CD4-positive, alpha-beta T cell (primary cell): ENCODE data around the gene PGA5. TPM values are rescaled to one million over a fixed set of nuclear protein-coding genes. Genes with fewer than 3 reads are reported as not detected.

Experiments used
- ATAC-seq: fragments of 200-7000 bp; cut with Tn5 transposase; one replicate; pipeline ENCODE4 v1.10.0; 2022; ENCODE audit warnings: mild to moderate bottlenecking; ENCODE audit not compliant: poor library complexity
- CTCF ChIA-PET: fragments of 350-600 bp; sonication (Branson Sonifier 250); formaldehyde crosslinking; loops from one replicate; lab custom pipeline; 2021; ENCODE audit warnings: antibody characterized with exemption, inconsistent platforms; lab: Charles Lee
- POLR2A ChIA-PET: fragments of 350-600 bp; sonication (Branson Sonifier 250); formaldehyde crosslinking; loops from one replicate; lab custom pipeline; 2021; ENCODE audit warnings: antibody characterized with exemption, inconsistent platforms; lab: Charles Lee
- DNase-seq, 14 experiments: peaks; one replicate each; pipeline ENCODE4 v3.0.0-alpha.2; 2013 to 2020; ENCODE audit warnings: mixed read lengths in 2 of 14
- H3K27ac ChIP-seq, 2 donors: one replicate each; pipeline versions ENCODE4 v1.5.1 to v1.7.0; 2013; ENCODE audit warnings: low read length in 2 of 2, low read depth in 1 of 2, mild to moderate bottlenecking in 1 of 2
- H3K27me3 ChIP-seq, 2 experiments: 1 replicate in 1 of 2; 2 replicates in 1 of 2; pipeline versions ENCODE4 v1.6.1 to v1.7.0; 2013; ENCODE audit warnings: low read length in 2 of 2, control low read depth in 1 of 2, mild to moderate bottlenecking in 1 of 2, moderate library complexity in 1 of 2; ENCODE audit not compliant: insufficient read depth in 2 of 2, control insufficient read depth in 1 of 2
- H3K36me3 ChIP-seq: one replicate; pipeline ENCODE4 v1.6.1; 2013; ENCODE audit warnings: low read length, control low read depth; ENCODE audit not compliant: insufficient read depth
- H3K4me1 ChIP-seq: one replicate; pipeline ENCODE4 v1.6.1; 2013; ENCODE audit warnings: low read length, control low read depth; ENCODE audit not compliant: insufficient read depth
- H3K4me3 ChIP-seq: one replicate; pipeline ENCODE4 v1.5.1; 2013; ENCODE audit warnings: mild to moderate bottlenecking, low read length, moderate library complexity
- H3K9me3 ChIP-seq, 2 experiments: 1 replicate in 1 of 2; 2 replicates in 1 of 2; pipeline versions ENCODE4 v1.6.1 to v1.7.0; 2013; ENCODE audit warnings: low read length in 2 of 2, mild to moderate bottlenecking in 2 of 2, control low read depth in 1 of 2, moderate library complexity in 1 of 2; ENCODE audit not compliant: control insufficient read depth in 1 of 2, insufficient read depth in 1 of 2
- H3K27ac Mint-ChIP-seq: one replicate; pipeline ENCODE4 v1.8.0; 2020; ENCODE audit warnings: mixed read lengths
- H3K27me3 Mint-ChIP-seq: one replicate; pipeline ENCODE4 v1.8.0; 2021; ENCODE audit warnings: mixed read lengths
- H3K36me3 Mint-ChIP-seq: one replicate; pipeline ENCODE4 v1.8.0; 2021; ENCODE audit warnings: low read depth, mixed read lengths
- H3K4me1 Mint-ChIP-seq: one replicate; pipeline ENCODE4 v1.8.0; 2021; ENCODE audit warnings: low read depth, mixed read lengths
- H3K4me3 Mint-ChIP-seq: one replicate; pipeline ENCODE4 v1.8.0; 2020; ENCODE audit warnings: mild to moderate bottlenecking, mixed read lengths
- H3K9me3 Mint-ChIP-seq: one replicate; pipeline ENCODE4 v1.8.0; 2020; ENCODE audit warnings: mixed read lengths
- intact Hi-C, 2 experiments: fragments of 100-400 bp; cut with DNase I in 1 of 2; cut with micrococcal nuclease in 1 of 2; formaldehyde crosslinking; loops; one replicate each; pipeline versions ENCODE4 v1.15.1 to v1.9.0; 2023 to 2025; cut with DNase I, micrococcal nuclease
- total RNA-seq, 174 experiments: library from RNA in 2 of 174; stranded (reverse) in 2 of 174; gene quantifications; one replicate each; pipeline ENCODE4 v1.2.3 and lab custom pipeline; 2021 to 2026
- TF ChIP-seq, protein P1 (sequence below): fragments of 200-600 bp; IDR thresholded peaks from one replicate; pipeline ENCODE4 v1.8.0; 2022; ENCODE audit warnings: antibody characterized with exemption, mild to moderate bottlenecking

PGA5 gene
- total RNA-seq, 2 experiments from 2014 or later = not detected

DNA sequence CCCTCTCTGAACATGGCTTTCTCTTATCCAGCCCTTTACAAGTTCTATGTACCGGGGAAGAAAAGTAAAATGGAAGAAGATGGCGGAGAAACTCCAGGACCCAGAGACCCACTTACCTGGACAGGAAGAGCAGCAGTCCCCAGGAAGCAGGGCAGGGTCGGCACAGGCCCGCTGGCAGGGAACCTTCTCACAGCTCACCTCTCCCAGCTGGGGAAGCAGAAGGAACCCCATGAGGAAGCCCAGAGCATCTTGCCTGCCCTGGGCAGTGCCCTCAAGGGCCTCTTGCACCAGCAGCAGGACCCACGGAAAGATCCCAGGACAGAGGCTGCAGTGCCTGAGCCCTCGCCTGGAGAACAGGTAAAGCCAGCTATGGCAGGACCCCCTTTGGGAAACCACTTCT, 23.4 kb downstream of the PGA5 start:
- H3K9me3 ChIP-seq = no peaks in the 10 kb centered on the region

DNA sequence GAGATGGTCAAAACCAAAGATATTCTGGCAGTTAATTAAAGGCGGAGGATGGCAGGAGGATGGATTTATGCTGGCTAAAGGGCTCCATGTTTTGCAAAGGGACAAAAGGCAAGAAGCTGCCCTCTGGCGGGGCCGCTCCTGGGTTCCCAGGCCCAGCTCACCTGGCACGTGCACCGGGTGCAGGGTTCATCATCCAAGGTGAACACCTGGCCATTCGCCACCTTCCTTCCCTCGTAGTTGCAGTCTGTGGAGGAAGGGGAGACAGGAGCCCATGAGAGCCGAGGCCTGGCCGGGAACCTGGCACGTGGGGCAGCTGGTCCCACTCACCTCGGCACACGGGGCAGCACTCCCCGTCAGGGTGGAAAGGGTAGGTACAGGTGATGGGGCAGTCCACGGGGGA, 23.8 kb downstream of the PGA5 start:
- Histone ChIP-seq H3K4me1 (no peaks in the 10 kb centered on the region), H3K9me3 (no peaks in the 10 kb centered on the region), H3K4me3 (no peak overlapping the region), H3K27ac (no peak overlapping the region), H3K27me3 (no peaks in the 10 kb centered on the region), H3K36me3 (no peaks in the 10 kb centered on the region)
- Mint-ChIP-seq H3K36me3 (no peaks in the 10 kb centered on the region), H3K27me3 (no peaks in the 10 kb centered on the region), H3K27ac (no peak overlapping the region), H3K4me3 (no peak overlapping the region), H3K4me1 (no peaks in the 10 kb centered on the region), H3K9me3 (no peaks in the 10 kb centered on the region)
- no peak for ATAC-seq
- ChIA-PET POLR2A (no interaction called here), CTCF (no interaction called here)
- intact Hi-C loops = no loop called here
- TF ChIP-seq, protein P1, sequence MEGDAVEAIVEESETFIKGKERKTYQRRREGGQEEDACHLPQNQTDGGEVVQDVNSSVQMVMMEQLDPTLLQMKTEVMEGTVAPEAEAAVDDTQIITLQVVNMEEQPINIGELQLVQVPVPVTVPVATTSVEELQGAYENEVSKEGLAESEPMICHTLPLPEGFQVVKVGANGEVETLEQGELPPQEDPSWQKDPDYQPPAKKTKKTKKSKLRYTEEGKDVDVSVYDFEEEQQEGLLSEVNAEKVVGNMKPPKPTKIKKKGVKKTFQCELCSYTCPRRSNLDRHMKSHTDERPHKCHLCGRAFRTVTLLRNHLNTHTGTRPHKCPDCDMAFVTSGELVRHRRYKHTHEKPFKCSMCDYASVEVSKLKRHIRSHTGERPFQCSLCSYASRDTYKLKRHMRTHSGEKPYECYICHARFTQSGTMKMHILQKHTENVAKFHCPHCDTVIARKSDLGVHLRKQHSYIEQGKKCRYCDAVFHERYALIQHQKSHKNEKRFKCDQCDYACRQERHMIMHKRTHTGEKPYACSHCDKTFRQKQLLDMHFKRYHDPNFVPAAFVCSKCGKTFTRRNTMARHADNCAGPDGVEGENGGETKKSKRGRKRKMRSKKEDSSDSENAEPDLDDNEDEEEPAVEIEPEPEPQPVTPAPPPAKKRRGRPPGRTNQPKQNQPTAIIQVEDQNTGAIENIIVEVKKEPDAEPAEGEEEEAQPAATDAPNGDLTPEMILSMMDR = no peak
- no peak for DNase-seq

More for the DNA sequence above, 23.4 kb downstream of the PGA5 start:
- DNase-seq (no peak), ATAC-seq (no peak)
- H3K36me3 Mint-ChIP-seq = no peaks in the 10 kb centered on the region
- ChIA-PET POLR2A (no interaction called here), CTCF (no interaction called here)
- no peak overlapping the region for H3K4me3 Mint-ChIP-seq
- no peak overlapping the region for H3K27ac Mint-ChIP-seq
- H3K4me3 ChIP-seq = no peak overlapping the region
- intact Hi-C loops = no loop called here
- no peaks in the 10 kb centered on the region for H3K27me3 Mint-ChIP-seq
- no peaks in the 10 kb centered on the region for H3K4me1 Mint-ChIP-seq
- no peaks in the 10 kb centered on the region for H3K27me3 ChIP-seq
- H3K36me3 ChIP-seq = no peaks in the 10 kb centered on the region
- no peak overlapping the region for H3K27ac ChIP-seq
- no peaks in the 10 kb centered on the region for H3K9me3 Mint-ChIP-seq
- TF ChIP-seq, protein P1 = no peak
- no peaks in the 10 kb centered on the region for H3K4me1 ChIP-seq

DNA sequence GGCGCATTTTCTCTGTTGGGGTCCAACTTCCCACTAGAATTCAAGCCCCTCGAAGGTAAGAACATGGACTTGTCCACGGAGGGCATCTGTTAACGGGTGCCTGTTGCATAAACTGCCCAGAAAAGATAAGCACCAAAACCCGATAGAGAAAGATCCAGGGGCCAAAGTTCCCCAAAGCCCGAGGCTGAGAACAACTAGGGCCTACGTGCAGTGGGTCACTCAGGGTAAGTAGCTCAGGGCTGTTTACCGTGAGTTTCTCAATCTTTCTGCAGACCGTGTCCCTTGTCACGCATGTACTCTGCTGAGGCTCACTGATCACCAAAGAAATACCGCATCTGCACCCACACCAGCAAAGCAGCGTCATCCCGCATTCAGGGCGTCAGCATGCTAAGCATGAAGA, 24.4 kb downstream of the PGA5 start:
- H3K27me3 ChIP-seq = no peaks in the 10 kb centered on the region
- H3K4me1 ChIP-seq = no peaks in the 10 kb centered on the region
- ATAC-seq = no peak
- DNase-seq = no peak
- POLR2A ChIA-PET = no interaction called here
- no peak overlapping the region for H3K4me3 ChIP-seq
- Mint-ChIP-seq H3K27me3 (no peaks in the 10 kb centered on the region), H3K27ac (no peak overlapping the region), H3K9me3 (no peaks in the 10 kb centered on the region), H3K4me3 (no peak overlapping the region), H3K36me3 (no peaks in the 10 kb centered on the region), H3K4me1 (no peaks in the 10 kb centered on the region)
- intact Hi-C loops = no loop called here
- no peaks in the 10 kb centered on the region for H3K36me3 ChIP-seq
- no peak overlapping the region for H3K27ac ChIP-seq
- CTCF ChIA-PET = no interaction called here
- no peaks in the 10 kb centered on the region for H3K9me3 ChIP-seq
- TF ChIP-seq, protein P1 = no peak
